ENCODE measurements around the gene CAMK2B. TPM values are rescaled to one million over a fixed set of nuclear protein-coding genes. Genes with fewer than 3 reads are reported as not detected.
A peak's percentile ranks its signal among the peaks of the same experiment; 100 is the strongest.

The CAMK2B gene
- total and polyA plus RNA-seq, 2 of the 13 experiments (the other 11 are each of a cell fraction or from before 2014, with no cell fraction given) = 0.27 to 0.48 TPM

GRCh38 chr7:44258865-44259546 lies 66.4 kb downstream of the CAMK2B start:
- DNase-seq (ENCODE audit: low spot score) = no peak
- in situ Hi-C loops (cut with HindIII; ENCODE audit: extremely low pct_ligation_motif_present, low pct_unique_long_range_greater_than_20kb) (no loop called here), intact Hi-C loops (cut with micrococcal nuclease; ENCODE audit: unreplicated experiment) (no loop called here)
- H3K4me3 ChIP-seq (replicated peaks in 1 of 3; ENCODE audit: insufficient read depth in 1 of 3, low read depth in 2 of 3, low read length in 3 of 3) = no peak overlapping the region
- H3K79me2 ChIP-seq (ENCODE audit: insufficient read depth, low read length) = no peaks in the 10 kb centered on the region
- H3K9ac ChIP-seq (ENCODE audit: insufficient read depth, low read depth, low read length) = no peak overlapping the region
- H3K9me3 ChIP-seq (ENCODE audit: low read length) = no peaks in the 10 kb centered on the region
- H3K36me3 ChIP-seq (replicated peaks in 1 of 2; ENCODE audit: control insufficient read depth in 1 of 2, insufficient read depth in 2 of 2, low read length in 2 of 2) = no peaks in the 10 kb centered on the region
- POLR2A ChIA-PET = no interaction called here
- 50% methylated on average over 1 of the region's 14 CpGs for WGBS (ENCODE audit: low lambda C conversion rate)
- H3K4me1 ChIP-seq (ENCODE audit: insufficient read depth, low read length) = peaks cover 18% of the 10 kb centered on the region
- TF ChIP-seq THAP8 (CRISPR knock-in tag; IDR thresholded peaks at IDR 0.05; ENCODE audit: borderline replicate concordance) (no peak), ZNF335 (CRISPR knock-in tag; IDR thresholded peaks at IDR 0.05) (no peak), NR2C2 (CRISPR knock-in tag; IDR thresholded peaks at IDR 0.05; ENCODE audit: borderline replicate concordance) (no peak), ZNF275 (CRISPR knock-in tag; IDR thresholded peaks at IDR 0.05; ENCODE audit: borderline replicate concordance) (no peak), HNF4A (CRISPR knock-in tag; IDR thresholded peaks at IDR 0.05) (no peak), HNRNPL (IDR thresholded peaks at IDR 0.05; ENCODE audit: low read depth, low read length) (0 out of 2 replicates have a peak, but pooled peaks have one; percentile 19), HIVEP1 (CRISPR knock-in tag; IDR thresholded peaks at IDR 0.05) (no peak)
- TF ChIP-seq, protein P1, sequence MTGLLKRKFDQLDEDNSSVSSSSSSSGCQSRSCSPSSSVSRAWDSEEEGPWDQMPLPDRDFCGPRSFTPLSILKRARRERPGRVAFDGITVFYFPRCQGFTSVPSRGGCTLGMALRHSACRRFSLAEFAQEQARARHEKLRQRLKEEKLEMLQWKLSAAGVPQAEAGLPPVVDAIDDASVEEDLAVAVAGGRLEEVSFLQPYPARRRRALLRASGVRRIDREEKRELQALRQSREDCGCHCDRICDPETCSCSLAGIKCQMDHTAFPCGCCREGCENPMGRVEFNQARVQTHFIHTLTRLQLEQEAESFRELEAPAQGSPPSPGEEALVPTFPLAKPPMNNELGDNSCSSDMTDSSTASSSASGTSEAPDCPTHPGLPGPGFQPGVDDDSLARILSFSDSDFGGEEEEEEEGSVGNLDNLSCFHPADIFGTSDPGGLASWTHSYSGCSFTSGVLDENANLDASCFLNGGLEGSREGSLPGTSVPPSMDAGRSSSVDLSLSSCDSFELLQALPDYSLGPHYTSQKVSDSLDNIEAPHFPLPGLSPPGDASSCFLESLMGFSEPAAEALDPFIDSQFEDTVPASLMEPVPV (CRISPR knock-in tag; IDR thresholded peaks at IDR 0.05) = no peak
- ATAC-seq = no peak
- H3K27ac ChIP-seq (ENCODE audit: extremely low read length, insufficient read depth, low read length) = no peak overlapping the region
- no TSS peak for BruUV-seq (replicated peaks)
- H3K27me3 ChIP-seq (ENCODE audit: control insufficient read depth in 1 of 2, insufficient read depth in 2 of 2, low read length in 2 of 2) = peaks cover 17 to 42% of the 10 kb centered on the region in 2 experiments; a peak in 4 of 5 replicates
- no peak overlapping the region for H3K4me2 ChIP-seq (ENCODE audit: low read depth, low read length)
- FAIRE-seq = no peak
- no peak overlapping the region for H2AFZ ChIP-seq (ENCODE audit: low read length)
- CTCF ChIA-PET (ENCODE audit: low intra/inter-chr PET ratio, low total read pairs) = no interaction called here
- no peaks in the 10 kb centered on the region for H4K20me1 ChIP-seq (ENCODE audit: insufficient read depth, low read length)
